H1 (cell line): Measurements from ENCODE around the gene DNER. TPM values are rescaled to one million over a fixed set of nuclear protein-coding genes. Genes with fewer than 3 reads are reported as not detected.

Experiments
- CTCF ChIA-PET: fragments of 300-600 bp; sonication (Branson Sonifier 250); formaldehyde crosslinking; loops from one replicate; lab custom pipeline; 2021; ENCODE audit not compliant: partially characterized antibody; lab: Charles Lee
- POLR2A ChIA-PET: fragments of 300-600 bp; sonication (Branson Sonifier 250); formaldehyde crosslinking; loops from one replicate; lab custom pipeline; 2021; ENCODE audit warnings: inconsistent platforms; ENCODE audit not compliant: partially characterized antibody; lab: Charles Lee
- DNase-seq, 2 experiments: peaks; one replicate each; pipeline versions ENCODE4 v3.0.0 to v3.0.0-alpha.2; 2010 to 2022; ENCODE audit warnings: low spot score in 2 of 2, low read depth in 1 of 2, mixed read lengths in 1 of 2
- FAIRE-seq: peaks from 2 replicates; lab custom pipeline; 2011; peaks lifted over from hg19 to GRCh38; lab: Jason Lieb, UNC
- H2AFZ ChIP-seq: 2 replicates; pipeline ENCODE4 v1.8.1; 2012; ENCODE audit warnings: low read length, inconsistent platforms
- H2AK5ac ChIP-seq: 2 replicates; pipeline ENCODE4 v1.6.1; 2013; ENCODE audit warnings: low read depth, low read length
- H2BK120ac ChIP-seq: replicated peaks from 2 replicates; pipeline ENCODE3; 2013; ENCODE audit warnings: low read depth, low read length, inconsistent platforms
- H2BK12ac ChIP-seq: 2 replicates; pipeline ENCODE4 v1.6.1; 2013; ENCODE audit warnings: low read depth, low read length
- H2BK15ac ChIP-seq: 2 replicates; pipeline ENCODE4 v1.6.1; 2013; ENCODE audit warnings: low read length
- H2BK20ac ChIP-seq: 2 replicates; pipeline ENCODE4 v1.6.1; 2013; ENCODE audit warnings: low read length
- H2BK5ac ChIP-seq: 2 replicates; pipeline ENCODE4 v1.6.1; 2013; ENCODE audit warnings: low read depth, low read length
- H3K14ac ChIP-seq: 2 replicates; pipeline ENCODE4 v1.6.1; 2013; ENCODE audit warnings: inconsistent platforms; ENCODE audit not compliant: insufficient read length
- H3K18ac ChIP-seq: 2 replicates; pipeline ENCODE4 v1.6.1; 2013; ENCODE audit warnings: low read length; ENCODE audit errors: extremely low read depth
- H3K23ac ChIP-seq: 2 replicates; pipeline ENCODE4 v1.6.1; 2013; ENCODE audit warnings: inconsistent platforms; ENCODE audit not compliant: insufficient read length
- H3K23me2 ChIP-seq: 2 replicates; pipeline ENCODE4 v1.6.1; 2013; ENCODE audit warnings: low read depth, low read length
- H3K27ac ChIP-seq: 2 replicates; pipeline ENCODE4 v1.6.1; 2011; ENCODE audit warnings: low read depth, low read length, inconsistent platforms
- H3K27me3 ChIP-seq, 4 experiments: replicated peaks in 1 of 4; 1 replicate in 1 of 4; 2 replicates in 3 of 4; pipeline versions ENCODE4 v1.6.1 to v1.8.1; 2011 to 2013; ENCODE audit warnings: low read length in 3 of 4, mild to moderate bottlenecking in 3 of 4, inconsistent platforms in 2 of 4, mixed read lengths in 2 of 4, moderate library complexity in 1 of 4; ENCODE audit not compliant: control insufficient read depth in 3 of 4, insufficient read depth in 3 of 4; ENCODE audit errors: extremely low read depth in 1 of 4
- H3K36me3 ChIP-seq, 4 experiments: 2 replicates each; pipeline versions ENCODE4 v1.6.1 to v1.8.1; 2011 to 2013; ENCODE audit warnings: mild to moderate bottlenecking in 4 of 4, low read length in 3 of 4, moderate library complexity in 2 of 4, control low read depth in 1 of 4, inconsistent platforms in 1 of 4; ENCODE audit not compliant: insufficient read depth in 4 of 4, control insufficient read depth in 2 of 4
- H3K4ac ChIP-seq: replicated peaks from 2 replicates; pipeline ENCODE3; 2013; ENCODE audit warnings: low read length, low read depth, mixed read lengths, inconsistent platforms; ENCODE audit not compliant: insufficient read length
- H3K4me1 ChIP-seq, 4 experiments: replicated peaks in 1 of 4; 1 replicate in 1 of 4; 2 replicates in 3 of 4; pipeline versions ENCODE4 v1.6.1 to v1.8.1; 2011 to 2013; ENCODE audit warnings: low read length in 3 of 4, inconsistent platforms in 2 of 4, mixed read lengths in 1 of 4; ENCODE audit not compliant: insufficient read depth in 4 of 4, control insufficient read depth in 3 of 4
- H3K4me2 ChIP-seq, 2 experiments: 2 replicates each; pipeline versions ENCODE4 v1.6.1 to v1.8.1; 2011 to 2013; ENCODE audit warnings: low read depth in 2 of 2, low read length in 2 of 2, control low read depth in 1 of 2, inconsistent platforms in 1 of 2, mild to moderate bottlenecking in 1 of 2; ENCODE audit not compliant: insufficient read depth in 1 of 2
- H3K4me3 ChIP-seq, 4 experiments: fragments of 200-600, 300-600 bp in 1 of 4; sonication (generic), shearing (Covaris generic), sonication (Bioruptor Twin) in 1 of 4; 2 replicates each; pipeline versions ENCODE4 v1.5.1 to v1.8.1; 2011 to 2016; ENCODE audit warnings: low read length in 4 of 4, low read depth in 3 of 4, control low read depth in 2 of 4, inconsistent platforms in 2 of 4, mild to moderate bottlenecking in 2 of 4, mixed read lengths in 1 of 4, moderate library complexity in 1 of 4; ENCODE audit not compliant: insufficient read depth in 2 of 4; ENCODE audit errors: extremely low read depth in 1 of 4
- H3K56ac ChIP-seq: replicated peaks from 2 replicates; pipeline ENCODE3; 2013; ENCODE audit warnings: low read depth, mild to moderate bottlenecking, mixed read lengths, low read length, inconsistent platforms; ENCODE audit not compliant: insufficient read length
- H3K79me1 ChIP-seq: 2 replicates; pipeline ENCODE4 v1.6.1; 2013; ENCODE audit warnings: low read depth, low read length, control low read depth
- H3K79me2 ChIP-seq, 2 experiments: 2 replicates each; pipeline versions ENCODE4 v1.6.1 to v1.8.1; 2012 to 2013; ENCODE audit warnings: low read length in 2 of 2, mild to moderate bottlenecking in 2 of 2, inconsistent platforms in 1 of 2; ENCODE audit not compliant: insufficient read depth in 2 of 2, control insufficient read depth in 1 of 2
- H3K9ac ChIP-seq, 4 experiments: replicated peaks in 1 of 4; 1 replicate in 1 of 4; 2 replicates in 3 of 4; pipeline versions ENCODE4 v1.6.1 to v1.8.1; 2011 to 2013; ENCODE audit warnings: low read depth in 3 of 4, low read length in 3 of 4, control low read depth in 2 of 4, mild to moderate bottlenecking in 2 of 4, moderate library complexity in 2 of 4, inconsistent platforms in 1 of 4; ENCODE audit errors: extremely low read depth in 1 of 4
- H3K9me3 ChIP-seq, 2 experiments: 2 replicates each; pipeline versions ENCODE4 v1.6.1 to v1.8.1; 2012 to 2013; ENCODE audit warnings: mild to moderate bottlenecking in 2 of 2, moderate library complexity in 2 of 2, control low read depth in 1 of 2, inconsistent platforms in 1 of 2, low read depth in 1 of 2, low read length in 1 of 2, mixed read lengths in 1 of 2; ENCODE audit not compliant: insufficient read depth in 2 of 2
- H4K20me1 ChIP-seq, 2 experiments: replicated peaks in 1 of 2; 2 replicates each; pipeline versions ENCODE3 to v1.8.1; 2011 to 2013; ENCODE audit warnings: inconsistent platforms in 2 of 2, low read length in 2 of 2, mild to moderate bottlenecking in 1 of 2; ENCODE audit not compliant: insufficient read depth in 2 of 2, control insufficient read depth in 1 of 2
- H4K5ac ChIP-seq: 2 replicates; pipeline ENCODE4 v1.6.1; 2013; ENCODE audit warnings: low read length, low read depth, mixed read lengths, inconsistent platforms; ENCODE audit not compliant: insufficient read length
- H4K8ac ChIP-seq: 2 replicates; pipeline ENCODE4 v1.8.0; 2013; ENCODE audit warnings: mild to moderate bottlenecking, moderate library complexity, low read length, inconsistent platforms; ENCODE audit not compliant: insufficient read depth; ENCODE audit errors: extremely low read depth
- H4K91ac ChIP-seq: replicated peaks from 2 replicates; pipeline ENCODE3; 2013; ENCODE audit warnings: low read length, mixed read lengths, inconsistent platforms; ENCODE audit not compliant: insufficient read length
- CBX5 ChIP-seq: fragments of 300-800, 300-1000 bp; sonication (generic); IDR thresholded peaks from 2 replicates; pipeline ENCODE4 v1.7.1; 2016; ENCODE audit warnings: antibody characterized with exemption, low read length, low read depth
- CHD1 ChIP-seq: IDR thresholded peaks from 2 replicates; pipeline ENCODE4 v1.6.1; 2012; ENCODE audit warnings: low read depth, low read length, improper control_type of control experiment
- EGR1 ChIP-seq: IDR thresholded peaks from 2 replicates; pipeline ENCODE4 v1.6.1; 2011; ENCODE audit warnings: low read depth, low read length, borderline replicate concordance
- EP300 ChIP-seq, 2 experiments: IDR thresholded peaks; 1 replicate in 1 of 2; 2 replicates in 1 of 2; pipeline ENCODE4 v1.6.1; 2011 to 2012; ENCODE audit warnings: low read depth in 2 of 2, low read length in 2 of 2, mild to moderate bottlenecking in 2 of 2, borderline replicate concordance in 1 of 2, inconsistent platforms in 1 of 2, moderate library complexity in 1 of 2
- GABPA ChIP-seq: IDR thresholded peaks from 2 replicates; pipeline ENCODE4 v1.6.1; 2011; ENCODE audit warnings: mild to moderate bottlenecking, low read length, moderate library complexity, borderline replicate concordance; ENCODE audit not compliant: insufficient read depth
- JUND ChIP-seq: IDR thresholded peaks from 2 replicates; pipeline ENCODE4 v1.6.1; 2011; ENCODE audit warnings: mild to moderate bottlenecking, improper control_type of control experiment, low read length
- POLR2A ChIP-seq, 2 experiments: IDR thresholded peaks; 1 replicate in 1 of 2; 2 replicates in 1 of 2; pipeline ENCODE4 v1.6.1; 2011; ENCODE audit warnings: low read depth in 2 of 2, low read length in 2 of 2, mild to moderate bottlenecking in 2 of 2; ENCODE audit errors: control extremely low read depth in 1 of 2
- SIX5 ChIP-seq: IDR thresholded peaks from 2 replicates; pipeline ENCODE4 v1.6.1; 2011; ENCODE audit warnings: mild to moderate bottlenecking, low read depth, low read length
- SP4 ChIP-seq: IDR thresholded peaks from 2 replicates; pipeline ENCODE4 v1.6.1; 2012; ENCODE audit warnings: low read length, inconsistent platforms
- TEAD4 ChIP-seq: IDR thresholded peaks from 2 replicates; pipeline ENCODE4 v1.6.1; 2012; ENCODE audit warnings: low read depth, low read length, inconsistent platforms, mixed read lengths
- ZNF274 ChIP-seq: IDR thresholded peaks from 2 replicates; pipeline ENCODE4 v1.7.0; 2012; ENCODE audit warnings: low read length, borderline replicate concordance; ENCODE audit errors: extremely low read depth
- WGBS, 2 experiments: shearing (Covaris generic) in 1 of 2; methylation state at CpG; one replicate each; pipeline versions ENCODE4 v1.1.6 to v1.1.7; 2013 to 2015; ENCODE audit warnings: low lambda C conversion rate in 2 of 2, mixed read lengths in 2 of 2, inconsistent platforms in 1 of 2, low coverage in 1 of 2, missing lambda C conversion rate in 1 of 2; ENCODE audit not compliant: insufficient replicate concordance in 2 of 2, insufficient coverage in 1 of 2, insufficient read length in 1 of 2; ENCODE audit errors: extremely low coverage in 1 of 2, missing lambda C conversion rate in 1 of 2; 5-methylcytosine and 5-hydroxymethylcytosine counted together
- polyA plus RNA-seq, 7 experiments: library from polyadenylated mRNA; depleted of rRNA in 3 of 7; stranded (reverse) in 5 of 7; unstranded in 2 of 7; fragments of >200 nt in 5 of 7; fragments of 200-250 nt in 2 of 7; gene quantifications; 1 replicate in 5 of 7; 2 replicates in 1 of 7; 4 replicates in 1 of 7; pipeline versions ENCODE4 v1.2.1 to v1.2.3, GENCODE V29; 2011 to 2013; ENCODE audit warnings: missing spikeins in 2 of 7, mixed read lengths in 2 of 7
- total RNA-seq: library from RNA; stranded (reverse); fragmentation: NEBNext Ultra II Directional; extraction: Animal tissue kit (Norgen Biotek cat#: 25700); gene quantifications from 2 replicates; pipeline ENCODE4 v1.2.1, GENCODE V29; 2021

Gene DNER
- total and polyA plus RNA-seq, 2 of the 8 experiments (the other 6 are each of a cell fraction or from before 2014, with no cell fraction given) = 6.8 to 16.3 TPM

GRCh38 chr2:229691631-229692030 is 22.7 kb downstream of the DNER start:
- Histone ChIP-seq H3K4me2 (no peak overlapping the region), H3K4me3 (no peak overlapping the region), H3K23ac (no peak overlapping the region), H3K18ac (no peak overlapping the region), H3K4me1 (no peaks in the 10 kb centered on the region), H2AFZ (no peak overlapping the region), H3K9me3 (peaks cover 4 to 8% of the 10 kb centered on the region in 2 experiments), H3K27ac (no peak overlapping the region), H2BK5ac (no peak overlapping the region), H3K4ac (no peak overlapping the region), H2BK12ac (no peak overlapping the region), H3K14ac (no peak overlapping the region), H2BK15ac (no peak overlapping the region), H4K8ac (no peak overlapping the region), H3K36me3 (peaks cover 0 to 2% (median 0%) of the 10 kb centered on the region in 4 experiments; a peak in 1 of 8 replicates), H3K27me3 (no peaks in the 10 kb centered on the region), H3K79me1 (no peaks in the 10 kb centered on the region), H3K79me2 (no peaks in the 10 kb centered on the region), H3K23me2 (no peaks in the 10 kb centered on the region), H2BK20ac (no peak overlapping the region), H4K20me1 (no peaks in the 10 kb centered on the region), H2AK5ac (no peak overlapping the region), H4K91ac (no peak overlapping the region), H3K56ac (no peak overlapping the region), H2BK120ac (no peak overlapping the region), H4K5ac (no peak overlapping the region), H3K9ac (no peak overlapping the region)
- ChIA-PET POLR2A (no interaction called here), CTCF (interaction anchor here (1.3 to 2.6 kb wide), 2 partner anchors 9 to 34 kb away, joined by 4 to 5 read pairs; no protein-coding TSS in a partner anchor)
- DNase-seq = no peak
- TF ChIP-seq SIX5 (no peak), GABPA (no peak), CBX5 (no peak), POLR2A (IDR thresholded peaks at IDR 0.05; ENCODE audit: control extremely low read depth in 1 of 2, low read depth in 2 of 2, low read length in 2 of 2) (no peak), CHD1 (no peak), SP4 (no peak), JUND (no peak), ZNF274 (no peak), EP300 (IDR thresholded peaks at IDR 0.05; ENCODE audit: borderline replicate concordance in 1 of 2, low read depth in 2 of 2, low read length in 2 of 2) (no peak), EGR1 (no peak), TEAD4 (no peak)
- no peak for FAIRE-seq
- 78% methylated on average over 2 of the region's 2 CpGs; no CpG with 5 or more reads in 1 of the 2 experiments for WGBS, 2 experiments
